CD4-positive, alpha-beta memory T cell (primary cell): ENCODE measurements around the gene CLTB. TPM values are rescaled to one million over a fixed set of nuclear protein-coding genes. Genes with fewer than 3 reads are reported as not detected.
"Not testable (repeated sequence)": the region's sequence is repeated elsewhere in the genome, so short reads cannot be mapped to it uniquely, and the experiment has no call there.

Experiments used
- CTCF ChIA-PET: fragments of 350-600 bp; sonication (Branson Sonifier 250); formaldehyde crosslinking; loops from one replicate; lab custom pipeline; 2021; ENCODE audit warnings: inconsistent platforms; ENCODE audit not compliant: partially characterized antibody; lab: Charles Lee
- POLR2A ChIA-PET: fragments of 350-600 bp; sonication (Branson Sonifier 250); formaldehyde crosslinking; loops from one replicate; lab custom pipeline; 2021; ENCODE audit not compliant: partially characterized antibody; lab: Charles Lee
- DNase-seq, 5 donors: peaks; one replicate each; pipeline versions ENCODE4 v3.0.0 to v3.0.0-alpha.2; 2020 to 2022; ENCODE audit warnings: mixed read lengths in 1 of 5
- H3K27ac ChIP-seq: one replicate; pipeline ENCODE4 v1.7.0; 2013; ENCODE audit warnings: low read depth, low read length
- H3K27me3 ChIP-seq: 2 replicates; pipeline ENCODE4 v1.7.0; 2013; ENCODE audit warnings: mild to moderate bottlenecking, low read length, moderate library complexity; ENCODE audit not compliant: insufficient read depth
- H3K36me3 ChIP-seq: 2 replicates; pipeline ENCODE4 v1.7.0; 2013; ENCODE audit warnings: mild to moderate bottlenecking, low read length, moderate library complexity; ENCODE audit not compliant: insufficient read depth
- H3K4me1 ChIP-seq: 2 replicates; pipeline ENCODE4 v1.7.0; 2013; ENCODE audit warnings: mild to moderate bottlenecking, low read length, moderate library complexity; ENCODE audit not compliant: insufficient read depth
- H3K4me3 ChIP-seq, 2 donors: one replicate each; pipeline ENCODE4 v1.7.0; 2013; ENCODE audit warnings: low read length in 2 of 2, mild to moderate bottlenecking in 1 of 2
- H3K9me3 ChIP-seq, 2 donors: one replicate each; pipeline ENCODE4 v1.7.0; 2013; ENCODE audit warnings: low read length in 2 of 2, control low read depth in 1 of 2; ENCODE audit not compliant: control insufficient read depth in 1 of 2
- H3K27ac Mint-ChIP-seq, 7 donors: one replicate each; pipeline ENCODE4 v1.8.0; 2020 to 2021; ENCODE audit warnings: mixed read lengths in 7 of 7, mild to moderate bottlenecking in 6 of 7, inconsistent platforms in 3 of 7, moderate library complexity in 3 of 7
- H3K27me3 Mint-ChIP-seq, 2 donors: one replicate each; pipeline ENCODE4 v1.8.0; 2020 to 2021; ENCODE audit warnings: mixed read lengths in 2 of 2
- H3K36me3 Mint-ChIP-seq, 2 donors: one replicate each; pipeline ENCODE4 v1.8.0; 2020 to 2021; ENCODE audit warnings: mixed read lengths in 2 of 2, inconsistent platforms in 1 of 2, mild to moderate bottlenecking in 1 of 2
- H3K4me1 Mint-ChIP-seq, 4 donors: one replicate each; pipeline ENCODE4 v1.8.0; 2020 to 2021; ENCODE audit warnings: mixed read lengths in 4 of 4, mild to moderate bottlenecking in 1 of 4
- H3K4me3 Mint-ChIP-seq, 8 donors: one replicate each; pipeline ENCODE4 v1.8.0; 2020 to 2021; ENCODE audit warnings: mixed read lengths in 8 of 8, mild to moderate bottlenecking in 7 of 8, moderate library complexity in 6 of 8, inconsistent platforms in 3 of 8
- H3K9me3 Mint-ChIP-seq, 8 donors: one replicate each; pipeline ENCODE4 v1.8.0; 2020 to 2021; ENCODE audit warnings: mixed read lengths in 8 of 8, mild to moderate bottlenecking in 5 of 8, inconsistent platforms in 3 of 8, moderate library complexity in 1 of 8
- intact Hi-C: fragments of 100-400 bp; cut with micrococcal nuclease; formaldehyde crosslinking; loops from one replicate; pipeline ENCODE4 v1.15.1; 2023
- polyA plus RNA-seq, 2 donors: library from polyadenylated mRNA; unstranded; fragments of 300-500 nt; fragmentation: Illumina TruSeq; gene quantifications; one replicate each; pipeline ENCODE4 v1.2.3, GENCODE V29; 2021
- total RNA-seq, 2 experiments: library from RNA; stranded (reverse); gene quantifications; one replicate each; pipeline ENCODE4 v1.2.3, GENCODE V29; 2021

CLTB gene
- total and polyA plus RNA-seq, 4 experiments from 2014 or later: 34.8 to 76.6 (median 52.4) TPM

GRCh38 chr5:176447978-176448608 is 31.8 kb upstream of the CLTB start, which contains the start of gene FAF2:
Gene FAF2 (plus strand): TSS chr5:176448385. CDS start chr5:176448408, 23 bp downstream.
- peak within 1 kb of the TSS; percentile 98 for H3K27ac ChIP-seq
- H3K27me3 ChIP-seq: no peaks in the 10 kb centered on the region
- DNase-seq: peak; percentile 97 to 100 (median 99)
- H3K9me3 Mint-ChIP-seq: peaks cover 0 to 6% (median 0%) of the 10 kb centered on the region in 8 donors
- peaks cover 21 to 51% (median 36%) of the 10 kb centered on the region in 4 donors for H3K4me1 Mint-ChIP-seq
- POLR2A ChIA-PET: interaction anchor here (0.6 to 3.3 kb wide), 23 partner anchors 9 to 109 kb away, joined by 3 to 98 read pairs (median 5); partner anchors contain the start of genes CDHR2, CLTB, HIGD2A and KIAA1191
- CTCF ChIA-PET: interaction anchor here (0.7 to 2.8 kb wide), 31 partner anchors 9 to 717 kb away, joined by 3 to 26 read pairs (median 4); partner anchors contain the start of genes CLTB and RNF44
- H3K4me3 Mint-ChIP-seq: peak within 1 kb of the TSS; percentile 97 to 100 (median 98)
- H3K4me1 ChIP-seq: peaks cover 42% of the 10 kb centered on the region
- H3K9me3 ChIP-seq: no peaks in the 10 kb centered on the region
- intact Hi-C loops: loop anchor here (1.0 kb wide), 5 partner anchors 32 to 95 kb away; partner anchors contain the start of genes CLTB, KIAA1191 and RNF44
- peak within 1 kb of the TSS; percentile 95 to 100 for H3K4me3 ChIP-seq
- peaks cover 0 to 2% of the 10 kb centered on the region in 2 donors for H3K27me3 Mint-ChIP-seq
- H3K36me3 ChIP-seq: peaks cover 7% of the 10 kb centered on the region
- peaks cover 3 to 28% of the 10 kb centered on the region in 2 donors for H3K36me3 Mint-ChIP-seq
- peak within 1 kb of the TSS; percentile 98 to 100 (median 99) for H3K27ac Mint-ChIP-seq

- CTCF ChIA-PET: interaction anchor here (0.7 to 2.8 kb wide), 31 partner anchors 8 to 717 kb away, joined by 3 to 26 read pairs (median 4); partner anchors contain the start of genes CLTB and RNF44
- Histone ChIP-seq H3K4me3 (peak overlapping the region; percentile 95 to 100), H3K27me3 (no peaks in the 10 kb centered on the region), H3K4me1 (peaks cover 41% of the 10 kb centered on the region), H3K36me3 (peaks cover 4% of the 10 kb centered on the region), H3K27ac (peak overlapping the region; percentile 98), H3K9me3 (no peaks in the 10 kb centered on the region)
- Mint-ChIP-seq H3K4me3 (peak overlapping the region; percentile 97 to 100 (median 98)), H3K4me1 (peaks cover 20 to 46% (median 33%) of the 10 kb centered on the region in 4 donors), H3K27ac (peak overlapping the region; percentile 98 to 100 (median 99)), H3K9me3 (peaks cover 0 to 6% (median 0%) of the 10 kb centered on the region in 8 donors), H3K27me3 (peaks cover 0 to 2% of the 10 kb centered on the region in 2 donors), H3K36me3 (peaks cover 3 to 25% of the 10 kb centered on the region in 2 donors)
- intact Hi-C loops: no loop called here
- peak in 1 of 5 donors; percentile 11 for DNase-seq
- POLR2A ChIA-PET: interaction anchor here (0.6 to 3.3 kb wide), 21 partner anchors 9 to 110 kb away, joined by 3 to 98 read pairs (median 5); partner anchors contain the start of genes CDHR2, CLTB, HIGD2A and KIAA1191
Measured at GRCh38 chr5:176447591-176447977, 31.2 kb upstream of the CLTB start.

GRCh38 chr5:176446884-176447590 is 30.7 kb upstream of the CLTB start:
- Mint-ChIP-seq H3K27me3 (peaks cover 0 to 2% of the 10 kb centered on the region in 2 donors), H3K36me3 (peaks cover 0 to 22% of the 10 kb centered on the region in 2 donors), H3K4me3 (peak overlapping the region; percentile 97 to 100 (median 98)), H3K4me1 (peaks cover 16 to 41% (median 29%) of the 10 kb centered on the region in 4 donors), H3K27ac (peak overlapping the region; percentile 98 to 100 (median 99)), H3K9me3 (peaks cover 0 to 6% (median 0%) of the 10 kb centered on the region in 8 donors)
- ChIA-PET POLR2A (interaction anchor here (0.6 to 3.3 kb wide), 20 partner anchors 8 to 102 kb away, joined by 3 to 98 read pairs (median 5); partner anchors contain the start of genes CDHR2, CLTB, HIGD2A and KIAA1191), CTCF (interaction anchor here (0.7 to 2.8 kb wide), 29 partner anchors 8 to 716 kb away, joined by 3 to 26 read pairs (median 4); partner anchors contain the start of genes CLTB and RNF44)
- Histone ChIP-seq H3K27me3 (no peaks in the 10 kb centered on the region), H3K4me3 (peak overlapping the region; percentile 95 to 100), H3K36me3 (no peaks in the 10 kb centered on the region), H3K9me3 (no peaks in the 10 kb centered on the region), H3K27ac (peak overlapping the region; percentile 98), H3K4me1 (peaks cover 35% of the 10 kb centered on the region)
- peak in 4 of 5 donors; percentile 9 to 52 (median 15) for DNase-seq
- intact Hi-C loops: no loop called here

DNA sequence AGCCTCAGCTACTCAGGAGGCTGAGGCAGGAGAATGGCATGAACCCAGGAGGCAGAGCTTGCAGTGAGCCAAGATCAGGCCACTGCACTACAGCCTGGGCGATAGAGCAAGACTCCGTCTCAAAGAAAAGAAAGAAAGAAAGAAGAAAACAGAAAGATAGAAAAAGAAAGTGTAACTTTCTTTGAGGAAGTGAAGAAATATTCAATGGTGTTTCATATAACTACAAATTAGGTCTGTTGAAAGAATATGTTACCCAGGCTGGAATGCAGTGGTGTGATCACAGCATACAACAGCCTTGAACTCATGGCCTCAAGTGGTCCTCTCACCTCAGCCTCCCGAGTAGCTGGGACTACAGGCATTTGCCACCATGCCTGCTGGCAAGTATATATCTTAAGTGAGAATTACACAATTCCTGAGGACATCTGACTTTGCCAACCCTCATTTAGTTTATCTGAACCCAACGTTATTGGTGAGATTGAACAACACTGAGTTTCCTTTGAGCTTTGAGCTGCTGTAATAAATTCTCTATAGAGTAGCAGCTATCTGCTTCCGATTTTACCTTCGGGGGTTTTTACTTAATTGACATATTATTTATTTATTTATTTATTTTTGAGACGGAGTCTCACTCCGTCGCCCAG is 29.8 kb upstream of the CLTB start:
- DNase-seq: no peak
- peak overlapping the region; percentile 8 to 67 (median 30) for H3K4me3 Mint-ChIP-seq
- ChIA-PET CTCF (interaction anchor here (1.0 to 2.8 kb wide), 4 partner anchors 29 to 215 kb away, joined by 4 to 26 read pairs (median 16); partner anchors contain the start of gene CLTB), POLR2A (interaction anchor here (1.0 to 3.3 kb wide), 5 partner anchors 8 to 96 kb away, joined by 4 to 98 read pairs (median 23); partner anchors contain the start of genes CLTB and RNF44)
- H3K27me3 ChIP-seq: no peaks in the 10 kb centered on the region
- peaks cover 0 to 6% (median 0%) of the 10 kb centered on the region in 8 donors for H3K9me3 Mint-ChIP-seq
- no peaks in the 10 kb centered on the region for H3K36me3 ChIP-seq
- peaks cover 0 to 22% of the 10 kb centered on the region in 2 donors for H3K36me3 Mint-ChIP-seq
- intact Hi-C loops: no loop called here
- peaks cover 30% of the 10 kb centered on the region for H3K4me1 ChIP-seq
- H3K27ac Mint-ChIP-seq: peak overlapping the region in 2 of 7 donors; percentile 46 to 99
- H3K27ac ChIP-seq: no peak overlapping the region
- H3K4me1 Mint-ChIP-seq: peaks cover 16 to 40% (median 28%) of the 10 kb centered on the region in 4 donors
- H3K4me3 ChIP-seq: no peak overlapping the region
- H3K9me3 ChIP-seq: no peaks in the 10 kb centered on the region
- H3K27me3 Mint-ChIP-seq: peaks cover 0 to 2% of the 10 kb centered on the region in 2 donors

DNA sequence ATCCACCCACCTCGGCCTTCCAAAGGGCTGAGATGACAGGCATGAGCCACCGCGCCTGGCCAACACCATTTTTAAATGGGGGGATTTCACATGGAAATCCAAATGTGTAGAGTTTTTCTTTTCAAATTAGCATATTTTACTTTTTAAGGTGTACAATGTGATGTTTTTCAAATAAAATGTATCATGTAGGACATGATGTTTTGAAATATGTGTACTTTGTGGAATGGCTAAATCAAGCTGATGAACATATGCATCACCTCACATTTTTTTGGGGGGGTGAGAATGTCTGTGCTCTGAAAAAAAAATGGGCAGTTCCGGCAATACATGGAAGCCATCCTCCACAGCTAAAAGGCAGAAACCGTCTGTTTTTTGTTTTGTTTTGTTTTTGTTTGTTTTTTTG is 28.4 kb upstream of the CLTB start:
- peaks cover 2% of the 10 kb centered on the region in 2 donors for H3K27me3 Mint-ChIP-seq
- H3K36me3 ChIP-seq: no peaks in the 10 kb centered on the region
- intact Hi-C loops: no loop called here
- no peaks in the 10 kb centered on the region for H3K9me3 ChIP-seq
- H3K4me1 ChIP-seq: peaks cover 20% of the 10 kb centered on the region
- H3K9me3 Mint-ChIP-seq: peaks cover 0 to 6% (median 0%) of the 10 kb centered on the region in 8 donors
- no peak for DNase-seq
- H3K4me3 Mint-ChIP-seq: peak overlapping the region in 1 of 8 donors; percentile 17
- POLR2A ChIA-PET: no interaction called here
- H3K36me3 Mint-ChIP-seq: peaks cover 0 to 18% of the 10 kb centered on the region in 2 donors
- H3K4me1 Mint-ChIP-seq: peaks cover 11 to 29% (median 19%) of the 10 kb centered on the region in 4 donors
- no peak overlapping the region for H3K27ac ChIP-seq
- H3K27me3 ChIP-seq: no peaks in the 10 kb centered on the region
- peak overlapping the region in 1 of 7 donors; percentile 42 for H3K27ac Mint-ChIP-seq
- H3K4me3 ChIP-seq: no peak overlapping the region
- CTCF ChIA-PET: no interaction called here

GRCh38 chr5:176442911-176443310 is 26.6 kb upstream of the CLTB start:
- H3K27ac Mint-ChIP-seq, H3K27me3 ChIP-seq, H3K36me3 Mint-ChIP-seq, intact Hi-C loops, H3K4me1 ChIP-seq, H3K9me3 Mint-ChIP-seq, H3K9me3 ChIP-seq, H3K27me3 Mint-ChIP-seq, DNase-seq, H3K4me3 ChIP-seq, H3K36me3 ChIP-seq, H3K27ac ChIP-seq: not testable (repeated sequence)
- Mint-ChIP-seq H3K4me1 (peaks cover 6 to 11% (median 8%) of the 10 kb centered on the region in 4 donors), H3K4me3 (peak overlapping the region in 2 of 8 donors; percentile 25 to 46)
- ChIA-PET POLR2A (interaction anchor here (0.7 kb wide), 1 partner anchor 26 kb away, joined by 3 read pairs; no protein-coding TSS in a partner anchor), CTCF (interaction anchor here (0.9 kb wide), 1 partner anchor 131 kb away, joined by 3 read pairs; no protein-coding TSS in a partner anchor)
